SK-N-MC (cell line): ENCODE data around the gene RPN1.

Source experiments
- EZH2 ChIP-seq: fragments of 200-600 bp; sonication (generic); IDR thresholded peaks from one replicate; pipeline ENCODE4 v1.6.1; 2017; ENCODE audit warnings: antibody characterized with exemption
- POLR2AphosphoS5 ChIP-seq: IDR thresholded peaks from 2 replicates; pipeline ENCODE4 v1.6.1; 2012; ENCODE audit warnings: mild to moderate bottlenecking, low read depth, low read length, borderline replicate concordance

- TF ChIP-seq EZH2 (no peak), POLR2AphosphoS5 (peak; percentile 82)
Observed at GRCh38 chr3:128617557-128618397, 32.8 kb downstream of the RPN1 start.
